Adrenal gland (tissue), 12 donors: ENCODE measurements around the gene PRKN. TPM values are rescaled to one million over a fixed set of nuclear protein-coding genes. Genes with fewer than 3 reads are reported as not detected.
A peak's percentile ranks its signal among the peaks of the same experiment; 100 is the strongest.

Source experiments
- DNase-seq, 7 donors: peaks; one replicate each; pipeline ENCODE4 v3.0.0-alpha.2; 2019 to 2020
- H3K27ac ChIP-seq, 5 donors: fragments of 200-600 bp; sonication (generic) in 4 of 5; 1 replicate in 3 of 5; 2 replicates in 2 of 5; pipeline versions ENCODE4 v1.5.1 to v1.8.0; 2016 to 2020; ENCODE audit warnings: mild to moderate bottlenecking in 1 of 5
- H3K27me3 ChIP-seq: fragments of 200-600 bp; 2 replicates; pipeline ENCODE4 v1.8.0; 2021
- H3K36me3 ChIP-seq, 2 donors: fragments of 200-600 bp; replicated peaks in 1 of 2; 1 replicate in 1 of 2; 2 replicates in 1 of 2; pipeline versions ENCODE4 v1.5.1 to v1.8.0; 2018 to 2022
- H3K4me1 ChIP-seq, 2 donors: fragments of 200-600 bp; replicated peaks in 1 of 2; 1 replicate in 1 of 2; 2 replicates in 1 of 2; pipeline versions ENCODE4 v1.5.1 to v1.8.0; 2018 to 2021
- H3K4me3 ChIP-seq, 4 donors: fragments of 200-600 bp; sonication (generic) in 3 of 4; one replicate each; pipeline ENCODE4 v1.5.1; 2016 to 2018
- H3K9me3 ChIP-seq, 3 donors: fragments of 200-600 bp; sonication (generic) in 1 of 3; replicated peaks in 1 of 3; 1 replicate in 2 of 3; 2 replicates in 1 of 3; pipeline versions ENCODE4 v1.5.1 to v1.8.0; 2016 to 2021
- CTCF ChIP-seq, 6 experiments: fragments of 450-650 bp in 4 of 6; fragments of 200-600 bp in 2 of 6; sonication (generic) in 1 of 6; IDR thresholded peaks; 1 replicate in 5 of 6; 2 replicates in 1 of 6; pipeline versions ENCODE4 v1.5.1 to v1.8.0; 2016 to 2021; ENCODE audit warnings: antibody characterized with exemption in 6 of 6, mild to moderate bottlenecking in 2 of 6, moderate library complexity in 1 of 6
- POLR2A ChIP-seq, 2 donors: fragments of 450-650 bp; IDR thresholded peaks; one replicate each; pipeline ENCODE4 v1.6.1; 2017; ENCODE audit warnings: antibody characterized with exemption in 2 of 2, mild to moderate bottlenecking in 2 of 2, moderate library complexity in 1 of 2
- WGBS, 4 donors: extraction: QIAGEN DNeasy Blood & Tissue Kit in 2 of 4; methylation state at CpG; one replicate each; pipeline versions ENCODE4 v1.1.5 to v1.1.7; 2013 to 2017; 5-methylcytosine and 5-hydroxymethylcytosine counted together
- intact Hi-C, 2 donors: fragments of 100-400 bp; cut with DNase I; formaldehyde crosslinking; loops; one replicate each; pipeline versions ENCODE4 v1.14.1 to v1.15.0; 2022 to 2023
- polyA plus RNA-seq, 3 donors: library from polyadenylated mRNA; stranded (reverse); fragments of 200-250 nt in 2 of 3; fragments of 350-450 nt in 1 of 3; fragmentation: Illumina TruSeq in 1 of 3; extraction: RNeasy Lipid Tissue Mini Kit (QIAGEN cat#74804) in 1 of 3; gene quantifications; one replicate each; pipeline ENCODE4 v1.2.3, GENCODE V29; 2013 to 2014
- total RNA-seq, 9 donors: library from RNA; depleted of rRNA in 4 of 9; stranded (reverse); fragments of >200 nt in 4 of 9; fragments of 120-200 nt in 1 of 9; fragmentation: NEBNext Ultra II Directional in 1 of 9; extraction: Animal tissue kit (Norgen Biotek cat#: 25700) in 1 of 9; gene quantifications; one replicate each; pipeline versions ENCODE4 v1.1.0 to v1.2.4, GENCODE V29; 2013 to 2023
- donor health status: healthy with polysubstance abuse.
- donor health status: Bipolar disorder and iron deficiency.
- donor health status: DM: yes; HTN: yes; CAD: no.
- donor health status: DM: no; HTN: no; CAD: no.
- donor health status: DM: no; HTN: no; CAD: no.
- donor health status: DM: yes; HTN: yes; CAD: no.

PRKN gene
- total and polyA plus RNA-seq, 12 donors = 1.9 to 159 (median 13.3) TPM

GRCh38 chr6:161631676-161632194 is 1095.8 kb downstream of the PRKN start:
- H3K9me3 ChIP-seq = no peaks in the 10 kb centered on the region
- intact Hi-C loops = no loop called here
- peak overlapping the region in 2 of 5 donors; percentile 29 to 48 for H3K27ac ChIP-seq
- H3K4me3 ChIP-seq = peak overlapping the region in 1 of 4 donors; percentile 29
- peaks cover 0 to 7% of the 10 kb centered on the region in 2 donors for H3K4me1 ChIP-seq
- H3K36me3 ChIP-seq = no peaks in the 10 kb centered on the region
- H3K27me3 ChIP-seq = no peaks in the 10 kb centered on the region
- no peak for TF ChIP-seq CTCF (IDR thresholded peaks at IDR 0.05)
- TF ChIP-seq POLR2A (IDR thresholded peaks at IDR 0.05) = no peak
- 34 to 66% (median 61%) methylated on average over 2 of the region's 2 CpGs for WGBS, 4 donors
- DNase-seq = peak in 1 of 7 donors; percentile 22

- WGBS, 4 donors = 72 to 81% (median 75%) methylated on average over 6 of the region's 6 CpGs
- no peak for DNase-seq
- H3K4me3 ChIP-seq = no peak overlapping the region
- no peaks in the 10 kb centered on the region for H3K27me3 ChIP-seq
- no peak overlapping the region for H3K27ac ChIP-seq
- no peaks in the 10 kb centered on the region for H3K36me3 ChIP-seq
- intact Hi-C loops = no loop called here
- no peaks in the 10 kb centered on the region for H3K9me3 ChIP-seq
- H3K4me1 ChIP-seq = peaks cover 0 to 7% of the 10 kb centered on the region in 2 donors
- TF ChIP-seq CTCF (IDR thresholded peaks at IDR 0.05) (no peak), POLR2A (IDR thresholded peaks at IDR 0.05) (no peak)
Observed at GRCh38 chr6:161630674-161631073, 1096.9 kb downstream of the PRKN start.

- intact Hi-C loops = loop anchor here (10.0 kb wide), 1 partner anchor 211 kb away; no protein-coding TSS in a partner anchor
- Histone ChIP-seq H3K27ac (no peak overlapping the region), H3K27me3 (no peaks in the 10 kb centered on the region), H3K4me1 (peaks cover 0 to 8% of the 10 kb centered on the region in 2 donors), H3K9me3 (no peaks in the 10 kb centered on the region), H3K4me3 (no peak overlapping the region), H3K36me3 (no peaks in the 10 kb centered on the region)
- WGBS, 4 donors = 86 to 98% (median 95%) methylated on average over 12 to 13 of the region's 13 CpGs
- TF ChIP-seq POLR2A (IDR thresholded peaks at IDR 0.05) (no peak), CTCF (IDR thresholded peaks at IDR 0.05) (no peak)
- DNase-seq = no peak
Observed at GRCh38 chr6:161626132-161626676, 1101.4 kb downstream of the PRKN start.

GRCh38 chr6:161624111-161624510 is 1103.5 kb downstream of the PRKN start:
- DNase-seq = no peak
- H3K27me3 ChIP-seq = no peaks in the 10 kb centered on the region
- WGBS, 4 donors = 73 to 80% (median 77%) methylated on average over 4 of the region's 4 CpGs
- intact Hi-C loops = loop anchor here (10.0 kb wide), 1 partner anchor 209 kb away; no protein-coding TSS in a partner anchor
- H3K9me3 ChIP-seq = no peaks in the 10 kb centered on the region
- TF ChIP-seq CTCF (IDR thresholded peaks at IDR 0.05) (no peak), POLR2A (IDR thresholded peaks at IDR 0.05) (no peak)
- no peaks in the 10 kb centered on the region for H3K36me3 ChIP-seq
- no peak overlapping the region for H3K4me3 ChIP-seq
- no peak overlapping the region for H3K27ac ChIP-seq
- H3K4me1 ChIP-seq = peaks cover 0 to 8% of the 10 kb centered on the region in 2 donors
